ENCODE measurements around the gene LCN9. TPM values are rescaled to one million over a fixed set of nuclear protein-coding genes. Genes with fewer than 3 reads are reported as not detected.

The LCN9 gene
- total and polyA plus RNA-seq, 2 of the 13 experiments (the other 11 are each of a cell fraction or from before 2014, with no cell fraction given), result not detected

DNA sequence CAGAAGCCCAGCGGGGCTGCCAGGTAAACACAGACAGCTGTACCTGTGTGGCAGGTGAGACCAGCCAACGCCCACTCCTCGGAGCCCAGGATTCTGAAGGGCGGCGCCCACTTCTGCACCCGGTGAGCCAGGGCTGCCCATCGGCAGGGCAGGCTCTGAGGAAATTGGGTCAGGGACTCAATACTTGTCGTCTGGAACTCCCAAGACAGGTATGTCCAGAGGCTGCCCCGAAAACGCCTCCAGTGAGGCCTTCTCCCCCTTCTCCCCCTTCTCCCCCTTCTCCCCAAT is 43.6 kb upstream of the LCN9 start:
- POLR2A ChIA-PET, result no interaction called here
- Histone ChIP-seq H3K4me1 (ENCODE audit: insufficient read depth, low read length) (no peaks in the 10 kb centered on the region), H2AFZ (ENCODE audit: low read length) (no peak overlapping the region), H3K27ac (ENCODE audit: extremely low read length, insufficient read depth, low read length) (no peak overlapping the region), H3K4me2 (ENCODE audit: low read depth, low read length) (no peak overlapping the region), H3K79me2 (ENCODE audit: insufficient read depth, low read length) (no peaks in the 10 kb centered on the region), H3K27me3 (ENCODE audit: control insufficient read depth in 1 of 2, insufficient read depth in 2 of 2, low read length in 2 of 2) (peaks cover 21 to 72% of the 10 kb centered on the region in 2 experiments), H3K9ac (ENCODE audit: insufficient read depth, low read depth, low read length) (no peak overlapping the region), H3K4me3 (replicated peaks in 1 of 3; ENCODE audit: insufficient read depth in 1 of 3, low read depth in 2 of 3, low read length in 3 of 3) (no peak overlapping the region), H3K36me3 (replicated peaks in 1 of 2; ENCODE audit: control insufficient read depth in 1 of 2, insufficient read depth in 2 of 2, low read length in 2 of 2) (no peaks in the 10 kb centered on the region), H3K9me3 (ENCODE audit: low read length) (no peaks in the 10 kb centered on the region), H4K20me1 (ENCODE audit: insufficient read depth, low read length) (no peaks in the 10 kb centered on the region)
- CTCF ChIA-PET (ENCODE audit: low intra/inter-chr PET ratio, low total read pairs), result no interaction called here
- DNase-seq (ENCODE audit: low spot score) (no peak), FAIRE-seq (no peak), ATAC-seq (no peak)
- WGBS (ENCODE audit: low lambda C conversion rate), result 8% methylated on average over 3 of the region's 10 CpGs
- in situ Hi-C loops (cut with HindIII; ENCODE audit: extremely low pct_ligation_motif_present, low pct_unique_long_range_greater_than_20kb), result no loop called here
- intact Hi-C loops (cut with micrococcal nuclease; ENCODE audit: unreplicated experiment), result no loop called here
- no peak for TF ChIP-seq NCOA2 (CRISPR knock-in tag; IDR thresholded peaks at IDR 0.05)
- TF ChIP-seq SKIL (CRISPR knock-in tag; IDR thresholded peaks at IDR 0.05; ENCODE audit: borderline replicate concordance), result no peak
- no peak for TF ChIP-seq ATF7-NPFF (CRISPR knock-in tag; IDR thresholded peaks at IDR 0.05; ENCODE audit: low read depth)
- TF ChIP-seq YEATS4 (CRISPR knock-in tag; IDR thresholded peaks at IDR 0.05; ENCODE audit: borderline replicate concordance), result no peak
- no peak for TF ChIP-seq GATA4 (IDR thresholded peaks at IDR 0.05; ENCODE audit: borderline replicate concordance, low read depth)
- TF ChIP-seq TBX3 (IDR thresholded peaks at IDR 0.05; ENCODE audit: borderline replicate concordance), result no peak
- no peak for TF ChIP-seq ATF1 (CRISPR knock-in tag; IDR thresholded peaks at IDR 0.05)
- TF ChIP-seq PRPF4 (IDR thresholded peaks at IDR 0.05; ENCODE audit: low read depth, low read length, poor library complexity, severe bottlenecking), result no peak
- TF ChIP-seq ZNF333 (CRISPR knock-in tag; IDR thresholded peaks at IDR 0.05; ENCODE audit: borderline replicate concordance), result no peak
- TF ChIP-seq, protein P1, sequence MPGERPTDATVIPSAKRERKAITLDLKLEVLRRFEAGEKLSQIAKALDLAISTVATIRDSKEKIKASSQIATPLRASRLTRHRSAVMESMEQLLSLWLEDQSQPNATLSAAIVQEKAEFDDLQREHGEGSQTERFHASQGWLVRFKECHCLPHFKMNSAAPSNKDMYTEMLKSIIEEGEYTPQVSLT (CRISPR knock-in tag; IDR thresholded peaks at IDR 0.05; ENCODE audit: borderline replicate concordance, low read depth), result no peak
- TF ChIP-seq PPARG (CRISPR knock-in tag; conservative IDR thresholded peaks at IDR 0.05), result no peak
- no peak for TF ChIP-seq ZNF598 (CRISPR knock-in tag; IDR thresholded peaks at IDR 0.05; ENCODE audit: borderline replicate concordance)
- TF ChIP-seq ZNF790 (CRISPR knock-in tag; IDR thresholded peaks at IDR 0.05; ENCODE audit: borderline replicate concordance), result no peak
- no TSS peak for BruUV-seq (replicated peaks)
